Measurements from ENCODE around the gene CD4.

Gene CD4

GRCh38 chr12:6770600-6770999 lies 18.7 kb upstream of the CD4 start:
- no peak overlapping the region for H3K4me3 ChIP-seq (ENCODE audit: low read depth, low read length)
- no peak for TF ChIP-seq CTCF (IDR thresholded peaks at IDR 0.05; ENCODE audit: borderline replicate concordance, insufficient read depth, low read depth, low read length)

GRCh38 chr12:6771091-6771495 lies 18.2 kb upstream of the CD4 start:
- H3K4me3 ChIP-seq (ENCODE audit: low read depth, low read length) = no peak overlapping the region
- TF ChIP-seq CTCF (IDR thresholded peaks at IDR 0.05; ENCODE audit: borderline replicate concordance, insufficient read depth, low read depth, low read length) = no peak

GRCh38 chr12:6771509-6772330 lies 17.6 kb upstream of the CD4 start:
- no peak overlapping the region for H3K4me3 ChIP-seq (ENCODE audit: low read depth, low read length)
- no peak for TF ChIP-seq CTCF (IDR thresholded peaks at IDR 0.05; ENCODE audit: borderline replicate concordance, insufficient read depth, low read depth, low read length)

GRCh38 chr12:6772331-6772695 lies 17.0 kb upstream of the CD4 start, which contains the start of gene LAG3:
LAG3 (plus strand) TSS chr12:6772520; CDS start chr12:6772853, 333 bp downstream.
- TF ChIP-seq CTCF (IDR thresholded peaks at IDR 0.05; ENCODE audit: borderline replicate concordance, insufficient read depth, low read depth, low read length) = no peak
- no peak within 1 kb of the TSS for H3K4me3 ChIP-seq (ENCODE audit: low read depth, low read length)

GRCh38 chr12:6772726-6773589 lies 16.4 kb upstream of the CD4 start:
- TF ChIP-seq CTCF (IDR thresholded peaks at IDR 0.05; ENCODE audit: borderline replicate concordance, insufficient read depth, low read depth, low read length) = no peak
- H3K4me3 ChIP-seq (ENCODE audit: low read depth, low read length) = no peak overlapping the region

GRCh38 chr12:6773590-6774351 lies 15.6 kb upstream of the CD4 start:
- no peak for TF ChIP-seq CTCF (IDR thresholded peaks at IDR 0.05; ENCODE audit: borderline replicate concordance, insufficient read depth, low read depth, low read length)
- peak overlapping the region; percentile 5 for H3K4me3 ChIP-seq (ENCODE audit: low read depth, low read length)
